ENCODE data around the gene MEX3C. TPM values are rescaled to one million over a fixed set of nuclear protein-coding genes. Genes with fewer than 3 reads are reported as not detected.

Gene MEX3C
- total RNA-seq, 1 donor from 2014 or later: 88.9 TPM

- Mint-ChIP-seq H3K4me3 (no peak overlapping the region), H3K4me1 (peaks cover 4% of the 10 kb centered on the region), H3K27ac (no peak overlapping the region), H3K27me3 (ENCODE audit: low read depth) (no peaks in the 10 kb centered on the region), H3K9me3 (peaks cover 13% of the 10 kb centered on the region), H3K36me3 (no peaks in the 10 kb centered on the region)
- DNase-seq (ENCODE audit: low spot score in 2 of 2, unreplicated experiment in 2 of 2): no peak
- TF ChIP-seq, protein P1, sequence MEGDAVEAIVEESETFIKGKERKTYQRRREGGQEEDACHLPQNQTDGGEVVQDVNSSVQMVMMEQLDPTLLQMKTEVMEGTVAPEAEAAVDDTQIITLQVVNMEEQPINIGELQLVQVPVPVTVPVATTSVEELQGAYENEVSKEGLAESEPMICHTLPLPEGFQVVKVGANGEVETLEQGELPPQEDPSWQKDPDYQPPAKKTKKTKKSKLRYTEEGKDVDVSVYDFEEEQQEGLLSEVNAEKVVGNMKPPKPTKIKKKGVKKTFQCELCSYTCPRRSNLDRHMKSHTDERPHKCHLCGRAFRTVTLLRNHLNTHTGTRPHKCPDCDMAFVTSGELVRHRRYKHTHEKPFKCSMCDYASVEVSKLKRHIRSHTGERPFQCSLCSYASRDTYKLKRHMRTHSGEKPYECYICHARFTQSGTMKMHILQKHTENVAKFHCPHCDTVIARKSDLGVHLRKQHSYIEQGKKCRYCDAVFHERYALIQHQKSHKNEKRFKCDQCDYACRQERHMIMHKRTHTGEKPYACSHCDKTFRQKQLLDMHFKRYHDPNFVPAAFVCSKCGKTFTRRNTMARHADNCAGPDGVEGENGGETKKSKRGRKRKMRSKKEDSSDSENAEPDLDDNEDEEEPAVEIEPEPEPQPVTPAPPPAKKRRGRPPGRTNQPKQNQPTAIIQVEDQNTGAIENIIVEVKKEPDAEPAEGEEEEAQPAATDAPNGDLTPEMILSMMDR (IDR thresholded peaks at IDR 0.05; ENCODE audit: unreplicated experiment): no peak
These were observed 31.8 kb upstream of the MEX3C start for GRCh38 chr18:51229328-51229727.

DNA sequence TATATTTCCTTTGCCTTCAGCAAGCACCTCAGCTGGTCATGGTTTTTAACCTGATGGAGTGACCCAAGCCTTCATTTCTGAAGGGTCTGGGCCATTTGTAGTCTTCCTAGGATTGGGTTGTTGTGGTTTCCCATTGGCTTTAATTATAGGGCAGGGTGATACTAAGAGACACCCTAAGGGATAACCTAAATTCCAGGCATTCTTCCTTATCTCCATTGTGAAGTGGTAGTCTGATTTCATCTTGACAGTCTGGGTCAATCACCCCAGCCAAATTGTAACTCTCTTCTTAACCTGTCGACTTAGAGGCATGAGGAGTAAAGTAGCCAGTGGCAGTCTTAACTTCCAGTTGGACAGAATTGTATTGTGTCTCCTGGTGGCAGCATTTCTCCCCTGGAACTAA is 30.2 kb upstream of the MEX3C start:
- no peaks in the 10 kb centered on the region for H3K36me3 Mint-ChIP-seq
- H3K9me3 Mint-ChIP-seq: peaks cover 17% of the 10 kb centered on the region
- DNase-seq (ENCODE audit: low spot score in 2 of 2, unreplicated experiment in 2 of 2): no peak
- H3K4me3 Mint-ChIP-seq: no peak overlapping the region
- no peaks in the 10 kb centered on the region for H3K27me3 Mint-ChIP-seq (ENCODE audit: low read depth)
- TF ChIP-seq, protein P1 (IDR thresholded peaks at IDR 0.05; ENCODE audit: unreplicated experiment): no peak
- peaks cover 4% of the 10 kb centered on the region for H3K4me1 Mint-ChIP-seq
- H3K27ac Mint-ChIP-seq: no peak overlapping the region

GRCh38 chr18:51226587-51227350 is 29.3 kb upstream of the MEX3C start:
- Mint-ChIP-seq H3K36me3 (no peaks in the 10 kb centered on the region), H3K4me1 (peaks cover 4% of the 10 kb centered on the region), H3K27me3 (ENCODE audit: low read depth) (no peaks in the 10 kb centered on the region), H3K4me3 (no peak overlapping the region), H3K27ac (no peak overlapping the region), H3K9me3 (peaks cover 22% of the 10 kb centered on the region)
- TF ChIP-seq, protein P1 (IDR thresholded peaks at IDR 0.05; ENCODE audit: unreplicated experiment): no peak
- DNase-seq (ENCODE audit: low spot score in 2 of 2, unreplicated experiment in 2 of 2): no peak

DNA sequence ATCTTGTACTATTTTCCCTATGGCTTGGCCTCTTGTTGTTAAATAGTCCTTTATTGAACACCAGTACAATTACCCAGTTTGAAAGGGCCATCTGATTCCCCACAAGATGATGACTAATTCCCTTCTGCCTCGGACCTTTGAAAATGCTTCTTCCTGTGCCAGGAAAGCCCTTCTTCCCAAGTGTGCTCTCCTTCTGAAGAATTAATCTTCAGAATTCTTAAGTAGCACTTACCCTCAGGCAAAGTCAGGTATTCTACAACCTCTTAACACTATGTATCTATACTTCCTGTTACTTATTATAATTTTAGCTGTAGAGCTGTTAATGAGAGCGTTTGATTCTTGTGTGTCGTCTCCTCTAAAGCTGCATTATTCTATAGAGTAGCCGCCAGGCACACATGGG is 28.6 kb upstream of the MEX3C start:
- Mint-ChIP-seq H3K9me3 (peaks cover 27% of the 10 kb centered on the region), H3K4me1 (peaks cover 4% of the 10 kb centered on the region), H3K27me3 (ENCODE audit: low read depth) (no peaks in the 10 kb centered on the region), H3K4me3 (no peak overlapping the region), H3K36me3 (no peaks in the 10 kb centered on the region), H3K27ac (no peak overlapping the region)
- no peak for DNase-seq (ENCODE audit: low spot score in 2 of 2, unreplicated experiment in 2 of 2)
- TF ChIP-seq, protein P1 (IDR thresholded peaks at IDR 0.05; ENCODE audit: unreplicated experiment): no peak

DNA sequence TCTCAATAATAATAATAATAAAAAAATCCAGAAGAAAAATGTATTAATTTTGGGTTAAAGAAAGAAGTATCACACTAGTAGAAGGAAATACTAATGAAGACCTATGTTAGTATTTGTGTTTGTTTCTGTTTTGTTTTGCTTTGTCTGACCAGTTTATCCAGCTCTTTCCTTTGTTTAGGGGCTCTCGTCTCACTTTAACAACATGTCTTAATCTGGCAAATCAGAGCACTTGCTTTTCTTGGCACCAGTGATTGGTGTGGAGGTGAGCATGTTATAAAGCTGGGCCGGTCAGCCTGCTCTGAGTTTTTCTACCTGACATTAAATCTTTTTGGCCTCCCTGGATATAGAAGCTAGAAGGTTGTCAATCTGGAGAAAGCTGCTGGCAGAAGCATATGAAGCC is 15.1 kb upstream of the MEX3C start:
- Mint-ChIP-seq H3K27me3 (ENCODE audit: low read depth) (no peaks in the 10 kb centered on the region), H3K9me3 (no peaks in the 10 kb centered on the region), H3K4me3 (no peak overlapping the region), H3K36me3 (no peaks in the 10 kb centered on the region), H3K4me1 (no peaks in the 10 kb centered on the region), H3K27ac (no peak overlapping the region)
- TF ChIP-seq, protein P1 (IDR thresholded peaks at IDR 0.05; ENCODE audit: unreplicated experiment): no peak
- DNase-seq (ENCODE audit: low spot score in 2 of 2, unreplicated experiment in 2 of 2): no peak
